Type B pancreatic cell (in vitro differentiated cells): ENCODE data around the gene SGK2. TPM values are rescaled to one million over a fixed set of nuclear protein-coding genes. Genes with fewer than 3 reads are reported as not detected.

Source experiments
- DNase-seq: peaks from one replicate; pipeline ENCODE4 v3.0.0; 2021; ENCODE audit warnings: mixed read lengths; ENCODE audit not compliant: unreplicated experiment; ENCODE audit errors: extremely low spot score
- H3K27ac Mint-ChIP-seq: 2 replicates; pipeline ENCODE4 v1.8.0; 2021; ENCODE audit warnings: mild to moderate bottlenecking, mixed read lengths
- H3K27me3 Mint-ChIP-seq: 2 replicates; pipeline ENCODE4 v1.8.0; 2021; ENCODE audit warnings: mixed read lengths
- H3K36me3 Mint-ChIP-seq: 2 replicates; pipeline ENCODE4 v1.8.0; 2021; ENCODE audit warnings: mixed read lengths
- H3K4me1 Mint-ChIP-seq: one replicate; pipeline ENCODE4 v1.8.0; 2021; ENCODE audit warnings: mixed read lengths; ENCODE audit not compliant: unreplicated experiment
- H3K4me3 Mint-ChIP-seq: 2 replicates; pipeline ENCODE4 v1.8.0; 2021; ENCODE audit warnings: mild to moderate bottlenecking, mixed read lengths
- H3K9me3 Mint-ChIP-seq: 2 replicates; pipeline ENCODE4 v1.8.0; 2021; ENCODE audit warnings: mixed read lengths
- total RNA-seq: library from RNA; stranded (reverse); gene quantifications from 2 replicates; pipeline ENCODE4 v1.2.1, GENCODE V29; 2021; ENCODE audit warnings: low replicate concordance
- TF ChIP-seq, protein P1 (sequence below): fragments of 200-600 bp; sonication (generic); conservative IDR thresholded peaks from 2 replicates; pipeline ENCODE4 v1.5.0; 2021; ENCODE audit warnings: antibody characterized with exemption, mild to moderate bottlenecking

The SGK2 gene
- total RNA-seq, 1 donor from 2014 or later: 9.9 TPM

DNA sequence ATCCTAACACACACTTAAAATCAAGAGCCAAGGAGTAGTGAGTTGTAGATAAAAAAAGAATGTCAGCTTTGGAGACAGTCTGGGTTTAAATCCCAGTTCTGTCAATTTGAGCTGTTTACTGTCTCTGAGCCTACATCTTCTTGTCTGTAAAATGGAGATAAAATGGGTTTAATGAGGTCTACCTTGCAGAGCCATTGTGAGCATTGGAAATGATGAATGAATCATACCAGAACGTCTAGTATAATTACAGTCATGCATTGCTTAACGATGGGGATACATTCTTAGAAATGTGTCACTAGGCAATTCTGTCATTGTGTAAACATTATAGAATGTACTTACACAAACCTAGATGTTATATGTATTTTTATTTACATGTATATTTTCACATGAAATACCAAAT is 17.6 kb upstream of the SGK2 start:
- Mint-ChIP-seq H3K9me3 (no peaks in the 10 kb centered on the region), H3K4me3 (no peak overlapping the region), H3K27ac (no peak overlapping the region), H3K4me1 (no peaks in the 10 kb centered on the region), H3K27me3 (no peaks in the 10 kb centered on the region), H3K36me3 (peaks cover 6% of the 10 kb centered on the region)
- no peak for DNase-seq
- TF ChIP-seq, protein P1, sequence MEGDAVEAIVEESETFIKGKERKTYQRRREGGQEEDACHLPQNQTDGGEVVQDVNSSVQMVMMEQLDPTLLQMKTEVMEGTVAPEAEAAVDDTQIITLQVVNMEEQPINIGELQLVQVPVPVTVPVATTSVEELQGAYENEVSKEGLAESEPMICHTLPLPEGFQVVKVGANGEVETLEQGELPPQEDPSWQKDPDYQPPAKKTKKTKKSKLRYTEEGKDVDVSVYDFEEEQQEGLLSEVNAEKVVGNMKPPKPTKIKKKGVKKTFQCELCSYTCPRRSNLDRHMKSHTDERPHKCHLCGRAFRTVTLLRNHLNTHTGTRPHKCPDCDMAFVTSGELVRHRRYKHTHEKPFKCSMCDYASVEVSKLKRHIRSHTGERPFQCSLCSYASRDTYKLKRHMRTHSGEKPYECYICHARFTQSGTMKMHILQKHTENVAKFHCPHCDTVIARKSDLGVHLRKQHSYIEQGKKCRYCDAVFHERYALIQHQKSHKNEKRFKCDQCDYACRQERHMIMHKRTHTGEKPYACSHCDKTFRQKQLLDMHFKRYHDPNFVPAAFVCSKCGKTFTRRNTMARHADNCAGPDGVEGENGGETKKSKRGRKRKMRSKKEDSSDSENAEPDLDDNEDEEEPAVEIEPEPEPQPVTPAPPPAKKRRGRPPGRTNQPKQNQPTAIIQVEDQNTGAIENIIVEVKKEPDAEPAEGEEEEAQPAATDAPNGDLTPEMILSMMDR: no peak

DNA sequence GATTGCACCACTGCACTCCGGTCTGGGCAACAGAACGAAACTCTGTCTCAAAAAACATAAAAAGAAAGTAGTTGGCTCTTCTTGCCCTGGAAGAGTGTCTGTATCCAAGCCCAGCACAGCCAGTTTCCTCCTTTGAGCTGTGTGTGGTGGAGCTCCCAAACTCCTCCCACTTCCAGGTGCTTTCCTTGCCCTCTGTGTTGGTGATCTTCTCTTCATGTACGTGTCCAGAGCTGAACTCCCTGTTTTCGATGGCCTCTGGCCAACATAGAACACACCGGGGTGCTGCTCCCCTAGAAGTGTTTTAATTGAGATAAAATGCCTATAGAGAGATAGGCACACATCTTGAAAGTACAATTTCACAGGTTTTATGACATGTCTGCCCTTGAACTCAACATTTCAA is 16.7 kb upstream of the SGK2 start:
- H3K27me3 Mint-ChIP-seq: no peaks in the 10 kb centered on the region
- no peak for DNase-seq
- peaks cover 11% of the 10 kb centered on the region for H3K36me3 Mint-ChIP-seq
- H3K4me3 Mint-ChIP-seq: no peak overlapping the region
- TF ChIP-seq, protein P1: no peak
- no peaks in the 10 kb centered on the region for H3K9me3 Mint-ChIP-seq
- no peak overlapping the region for H3K27ac Mint-ChIP-seq
- H3K4me1 Mint-ChIP-seq: no peaks in the 10 kb centered on the region

DNA sequence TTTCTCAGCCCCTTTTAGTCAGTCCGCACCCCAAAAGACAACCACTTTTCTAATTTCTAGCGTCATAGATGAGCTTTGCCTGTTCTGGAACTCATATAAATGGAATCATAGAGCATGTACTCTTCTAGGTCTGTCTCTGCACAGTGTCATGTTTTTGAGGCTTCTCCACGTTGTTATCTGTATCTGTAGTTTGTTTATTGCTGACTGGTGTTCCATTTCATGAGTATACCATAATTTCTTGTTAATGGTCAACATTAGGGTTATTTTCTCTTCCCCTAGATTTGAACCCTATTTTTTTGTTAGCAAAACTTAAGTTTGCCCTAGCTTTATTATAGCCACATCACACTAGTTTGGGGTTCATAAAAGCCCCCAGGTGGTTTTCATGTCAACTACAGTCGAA is 16.2 kb upstream of the SGK2 start:
- peaks cover 5% of the 10 kb centered on the region for H3K9me3 Mint-ChIP-seq
- no peaks in the 10 kb centered on the region for H3K4me1 Mint-ChIP-seq
- no peak for DNase-seq
- TF ChIP-seq, protein P1: no peak
- no peak overlapping the region for H3K4me3 Mint-ChIP-seq
- peaks cover 15% of the 10 kb centered on the region for H3K36me3 Mint-ChIP-seq
- no peaks in the 10 kb centered on the region for H3K27me3 Mint-ChIP-seq
- H3K27ac Mint-ChIP-seq: no peak overlapping the region

DNA sequence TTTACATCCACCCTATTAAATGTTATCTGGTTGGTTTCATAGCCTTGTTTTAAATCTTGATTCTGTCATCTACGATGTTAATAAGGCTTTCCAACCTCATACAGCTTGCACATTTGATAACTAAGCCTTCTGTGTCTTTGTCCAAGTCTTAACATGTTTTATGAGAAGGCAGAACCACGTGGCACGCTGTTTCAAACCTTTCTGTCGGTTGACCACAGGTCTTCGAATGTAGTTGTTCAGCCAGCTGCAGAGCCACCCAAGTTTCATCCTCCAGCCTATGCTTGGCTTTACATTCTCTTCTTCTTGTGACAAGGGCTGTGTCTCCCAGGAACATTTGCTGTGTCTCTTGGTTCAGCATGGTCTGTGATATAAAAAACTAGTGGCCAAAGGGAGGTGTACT is 15.7 kb upstream of the SGK2 start:
- Mint-ChIP-seq H3K9me3 (peaks cover 5% of the 10 kb centered on the region), H3K27ac (no peak overlapping the region), H3K36me3 (peaks cover 16% of the 10 kb centered on the region), H3K4me1 (no peaks in the 10 kb centered on the region), H3K4me3 (no peak overlapping the region), H3K27me3 (no peaks in the 10 kb centered on the region)
- no peak for DNase-seq
- TF ChIP-seq, protein P1: no peak

DNA sequence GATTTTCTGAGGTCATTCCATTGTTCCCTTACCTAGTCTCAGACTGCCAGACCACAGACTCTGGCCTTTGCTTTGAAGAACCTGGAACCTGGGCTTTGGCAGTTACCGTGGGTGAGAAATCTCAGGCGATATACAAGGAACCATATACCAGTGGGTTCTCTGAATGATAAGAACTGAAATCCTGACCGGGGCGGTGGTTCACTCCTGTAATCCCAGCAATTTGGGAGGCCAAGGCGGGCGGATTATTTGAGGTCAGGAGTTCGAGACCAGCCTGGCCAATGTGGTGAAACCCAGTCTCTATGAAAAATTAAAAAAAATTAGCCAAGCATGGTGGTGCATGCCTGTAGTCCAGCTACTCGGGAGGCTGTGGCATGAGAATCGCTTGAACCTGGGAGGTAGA is 14.3 kb upstream of the SGK2 start:
- Mint-ChIP-seq H3K27ac (no peak overlapping the region), H3K9me3 (peaks cover 5% of the 10 kb centered on the region), H3K27me3 (no peaks in the 10 kb centered on the region), H3K4me1 (no peaks in the 10 kb centered on the region), H3K4me3 (no peak overlapping the region), H3K36me3 (peaks cover 16% of the 10 kb centered on the region)
- DNase-seq: no peak
- TF ChIP-seq, protein P1: no peak
